Measurements from ENCODE around the gene PPP1R3E.

DNA sequence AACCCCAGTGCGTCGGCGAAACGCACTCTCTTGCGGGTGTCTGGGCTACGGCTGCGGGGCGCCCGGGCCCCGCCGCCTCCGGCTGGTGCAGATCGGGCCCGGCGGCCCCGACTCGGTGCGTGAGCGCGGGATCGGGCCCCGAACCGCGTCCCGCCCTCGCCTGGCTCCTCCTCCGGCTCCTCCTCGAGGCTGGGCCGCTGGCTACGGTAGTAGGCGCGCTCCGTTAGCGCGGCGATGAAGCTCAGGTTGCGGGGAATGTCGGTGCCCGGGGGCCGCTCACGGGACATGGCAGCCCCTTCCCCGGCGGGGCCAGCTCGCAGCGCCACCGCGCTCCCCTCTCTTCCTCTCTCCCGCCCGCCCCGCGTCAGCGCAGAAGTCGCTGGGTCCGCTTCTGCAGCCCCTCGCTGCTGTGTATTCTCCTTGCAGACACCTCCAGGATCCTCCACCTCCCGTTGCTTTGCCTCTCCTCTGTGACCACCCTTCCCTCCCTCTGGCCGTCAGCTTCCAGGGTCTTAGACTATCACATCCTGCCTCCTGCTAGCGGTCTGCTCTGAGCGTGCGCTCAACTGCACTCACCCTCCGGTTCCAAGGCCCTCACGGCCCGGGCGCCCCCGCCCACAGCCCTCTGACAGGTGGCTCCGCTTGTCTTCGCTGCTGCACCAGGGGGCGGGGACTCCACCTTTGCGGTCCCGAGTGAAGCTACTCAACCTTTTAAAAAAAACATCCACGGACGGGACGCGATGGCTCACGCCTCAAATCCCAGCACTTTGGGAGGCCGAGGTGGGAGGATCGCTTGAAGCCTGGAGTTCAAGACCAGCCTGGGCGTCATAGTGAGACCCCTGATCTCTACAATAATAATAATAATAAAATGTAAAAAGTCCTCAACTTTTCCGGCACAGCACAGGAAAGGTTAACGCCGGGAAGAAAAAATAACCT is at the start of gene PPP1R3E:
- TF ChIP-seq, protein P1, sequence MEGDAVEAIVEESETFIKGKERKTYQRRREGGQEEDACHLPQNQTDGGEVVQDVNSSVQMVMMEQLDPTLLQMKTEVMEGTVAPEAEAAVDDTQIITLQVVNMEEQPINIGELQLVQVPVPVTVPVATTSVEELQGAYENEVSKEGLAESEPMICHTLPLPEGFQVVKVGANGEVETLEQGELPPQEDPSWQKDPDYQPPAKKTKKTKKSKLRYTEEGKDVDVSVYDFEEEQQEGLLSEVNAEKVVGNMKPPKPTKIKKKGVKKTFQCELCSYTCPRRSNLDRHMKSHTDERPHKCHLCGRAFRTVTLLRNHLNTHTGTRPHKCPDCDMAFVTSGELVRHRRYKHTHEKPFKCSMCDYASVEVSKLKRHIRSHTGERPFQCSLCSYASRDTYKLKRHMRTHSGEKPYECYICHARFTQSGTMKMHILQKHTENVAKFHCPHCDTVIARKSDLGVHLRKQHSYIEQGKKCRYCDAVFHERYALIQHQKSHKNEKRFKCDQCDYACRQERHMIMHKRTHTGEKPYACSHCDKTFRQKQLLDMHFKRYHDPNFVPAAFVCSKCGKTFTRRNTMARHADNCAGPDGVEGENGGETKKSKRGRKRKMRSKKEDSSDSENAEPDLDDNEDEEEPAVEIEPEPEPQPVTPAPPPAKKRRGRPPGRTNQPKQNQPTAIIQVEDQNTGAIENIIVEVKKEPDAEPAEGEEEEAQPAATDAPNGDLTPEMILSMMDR (IDR thresholded peaks at IDR 0.05): no peak
- peak in 1 of 2 donors; percentile 58 for TF ChIP-seq POLR2AphosphoS5 (IDR thresholded peaks at IDR 0.05)
- TF ChIP-seq POLR2A (IDR thresholded peaks at IDR 0.05): peak in 1 of 4 donors; percentile 10

Measured in upper lobe of left lung (tissue), 4 donors.